ENCODE data around the gene ACTMAP. TPM values are rescaled to one million over a fixed set of nuclear protein-coding genes. Genes with fewer than 3 reads are reported as not detected.
A peak's percentile ranks its signal among the peaks of the same experiment; 100 is the strongest.

The ACTMAP gene
- total RNA-seq, 1 donor from 2014 or later: 24.6 TPM

GRCh38 chr19:40724315-40724714 lies 26.0 kb downstream of the ACTMAP start:
- Mint-ChIP-seq H3K9me3 (ENCODE audit: unreplicated experiment) (no peaks in the 10 kb centered on the region), H3K4me1 (ENCODE audit: unreplicated experiment) (peaks cover 6% of the 10 kb centered on the region), H3K36me3 (ENCODE audit: low read depth, unreplicated experiment) (peaks cover 31% of the 10 kb centered on the region), H3K27ac (ENCODE audit: unreplicated experiment) (no peak overlapping the region), H3K27me3 (ENCODE audit: unreplicated experiment) (no peaks in the 10 kb centered on the region), H3K4me3 (ENCODE audit: unreplicated experiment) (peak overlapping the region; percentile 25)
- no peak for DNase-seq (ENCODE audit: low spot score)
- TF ChIP-seq, protein P1, sequence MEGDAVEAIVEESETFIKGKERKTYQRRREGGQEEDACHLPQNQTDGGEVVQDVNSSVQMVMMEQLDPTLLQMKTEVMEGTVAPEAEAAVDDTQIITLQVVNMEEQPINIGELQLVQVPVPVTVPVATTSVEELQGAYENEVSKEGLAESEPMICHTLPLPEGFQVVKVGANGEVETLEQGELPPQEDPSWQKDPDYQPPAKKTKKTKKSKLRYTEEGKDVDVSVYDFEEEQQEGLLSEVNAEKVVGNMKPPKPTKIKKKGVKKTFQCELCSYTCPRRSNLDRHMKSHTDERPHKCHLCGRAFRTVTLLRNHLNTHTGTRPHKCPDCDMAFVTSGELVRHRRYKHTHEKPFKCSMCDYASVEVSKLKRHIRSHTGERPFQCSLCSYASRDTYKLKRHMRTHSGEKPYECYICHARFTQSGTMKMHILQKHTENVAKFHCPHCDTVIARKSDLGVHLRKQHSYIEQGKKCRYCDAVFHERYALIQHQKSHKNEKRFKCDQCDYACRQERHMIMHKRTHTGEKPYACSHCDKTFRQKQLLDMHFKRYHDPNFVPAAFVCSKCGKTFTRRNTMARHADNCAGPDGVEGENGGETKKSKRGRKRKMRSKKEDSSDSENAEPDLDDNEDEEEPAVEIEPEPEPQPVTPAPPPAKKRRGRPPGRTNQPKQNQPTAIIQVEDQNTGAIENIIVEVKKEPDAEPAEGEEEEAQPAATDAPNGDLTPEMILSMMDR (IDR thresholded peaks at IDR 0.05; ENCODE audit: unreplicated experiment): no peak

- H3K4me3 Mint-ChIP-seq (ENCODE audit: unreplicated experiment): peak overlapping the region; percentile 42
- DNase-seq (ENCODE audit: low spot score): no peak
- H3K9me3 Mint-ChIP-seq (ENCODE audit: unreplicated experiment): no peaks in the 10 kb centered on the region
- peaks cover 31% of the 10 kb centered on the region for H3K36me3 Mint-ChIP-seq (ENCODE audit: low read depth, unreplicated experiment)
- peaks cover 6% of the 10 kb centered on the region for H3K4me1 Mint-ChIP-seq (ENCODE audit: unreplicated experiment)
- H3K27me3 Mint-ChIP-seq (ENCODE audit: unreplicated experiment): peaks cover 2% of the 10 kb centered on the region
- H3K27ac Mint-ChIP-seq (ENCODE audit: unreplicated experiment): no peak overlapping the region
- TF ChIP-seq, protein P1 (IDR thresholded peaks at IDR 0.05; ENCODE audit: unreplicated experiment): no peak
These were observed 26.5 kb downstream of the ACTMAP start for GRCh38 chr19:40723661-40724254.

GRCh38 chr19:40721936-40722661 lies 28.2 kb downstream of the ACTMAP start:
- TF ChIP-seq, protein P1 (IDR thresholded peaks at IDR 0.05; ENCODE audit: unreplicated experiment): no peak
- no peak for DNase-seq (ENCODE audit: low spot score)
- H3K27ac Mint-ChIP-seq (ENCODE audit: unreplicated experiment): peak overlapping the region; percentile 13
- peaks cover 11% of the 10 kb centered on the region for H3K4me1 Mint-ChIP-seq (ENCODE audit: unreplicated experiment)
- H3K27me3 Mint-ChIP-seq (ENCODE audit: unreplicated experiment): peaks cover 5% of the 10 kb centered on the region
- H3K9me3 Mint-ChIP-seq (ENCODE audit: unreplicated experiment): no peaks in the 10 kb centered on the region
- peaks cover 25% of the 10 kb centered on the region for H3K36me3 Mint-ChIP-seq (ENCODE audit: low read depth, unreplicated experiment)
- H3K4me3 Mint-ChIP-seq (ENCODE audit: unreplicated experiment): peak overlapping the region; percentile 31

- DNase-seq (ENCODE audit: low spot score): no peak
- Mint-ChIP-seq H3K27me3 (ENCODE audit: unreplicated experiment) (peaks cover 5% of the 10 kb centered on the region), H3K27ac (ENCODE audit: unreplicated experiment) (no peak overlapping the region), H3K4me1 (ENCODE audit: unreplicated experiment) (peaks cover 15% of the 10 kb centered on the region), H3K9me3 (ENCODE audit: unreplicated experiment) (no peaks in the 10 kb centered on the region), H3K36me3 (ENCODE audit: low read depth, unreplicated experiment) (peaks cover 25% of the 10 kb centered on the region), H3K4me3 (ENCODE audit: unreplicated experiment) (peak overlapping the region; percentile 61)
- TF ChIP-seq, protein P1 (IDR thresholded peaks at IDR 0.05; ENCODE audit: unreplicated experiment): no peak
These were observed 29.2 kb downstream of the ACTMAP start for GRCh38 chr19:40721140-40721486.

DNA sequence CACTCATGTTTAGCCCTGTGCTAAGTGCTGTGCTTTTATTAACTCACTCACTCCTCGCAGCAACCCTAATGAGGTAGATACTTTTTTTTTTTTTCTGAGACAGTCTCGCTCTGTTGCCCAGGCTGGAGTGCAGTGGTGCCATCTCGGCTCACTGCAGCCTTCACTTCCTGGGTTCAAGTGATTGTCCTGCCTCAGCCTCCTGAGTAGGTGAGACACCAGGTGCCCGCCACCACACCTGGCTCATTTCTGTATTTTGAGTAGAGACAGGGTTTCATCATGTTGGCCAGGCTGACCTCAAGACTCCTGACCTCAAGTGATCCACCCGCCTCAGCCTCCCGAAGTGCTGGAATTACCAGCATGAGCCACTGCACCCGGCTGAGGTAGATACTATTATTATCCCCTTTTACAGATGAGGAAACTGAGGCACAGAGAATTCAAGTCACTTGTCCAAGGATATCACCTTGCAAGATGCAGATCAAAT lies 30.8 kb downstream of the ACTMAP start:
- Mint-ChIP-seq H3K4me3 (ENCODE audit: unreplicated experiment) (no peak overlapping the region), H3K4me1 (ENCODE audit: unreplicated experiment) (peaks cover 26% of the 10 kb centered on the region), H3K9me3 (ENCODE audit: unreplicated experiment) (no peaks in the 10 kb centered on the region), H3K27me3 (ENCODE audit: unreplicated experiment) (peaks cover 10% of the 10 kb centered on the region), H3K36me3 (ENCODE audit: low read depth, unreplicated experiment) (peaks cover 20% of the 10 kb centered on the region), H3K27ac (ENCODE audit: unreplicated experiment) (no peak overlapping the region)
- TF ChIP-seq, protein P1 (IDR thresholded peaks at IDR 0.05; ENCODE audit: unreplicated experiment): no peak
- no peak for DNase-seq (ENCODE audit: low spot score)

All from endothelial cell (in vitro differentiated cells).